SK-N-SH treated with all-trans-retinoic acid at 6 μM for 48 hours (cell line): ENCODE data around the gene CACNA1I.

Experiments
- ATAC-seq: fragments of 200-7000 bp; cut with Tn5 transposase; 3 replicates; pipeline ENCODE4 v1.9.1; 2020; ENCODE audit warnings: mild to moderate bottlenecking, moderate library complexity
- ARNTL ChIP-seq: fragments of 450-650 bp; formaldehyde crosslinking; IDR thresholded peaks from 2 replicates; pipeline ENCODE4 v1.5.0; 2020; ENCODE audit warnings: low read depth, mild to moderate bottlenecking, moderate library complexity, borderline replicate concordance
- BACH2 ChIP-seq: fragments of 250-450 bp; sonication (Bioruptor Pico); IDR thresholded peaks from 2 replicates; pipeline ENCODE4 v1.9.0; 2021; ENCODE audit warnings: mild to moderate bottlenecking, borderline replicate concordance
- CSDC2 ChIP-seq: fragments of 250-450 bp; sonication (Bioruptor Pico); IDR thresholded peaks from 2 replicates; pipeline ENCODE4 v1.5.0; 2020; ENCODE audit warnings: mild to moderate bottlenecking, moderate library complexity
- CSRNP3 ChIP-seq: fragments of 250-450 bp; sonication (Bioruptor Pico); IDR thresholded peaks from 2 replicates; pipeline ENCODE4 v1.5.1; 2021; ENCODE audit warnings: mild to moderate bottlenecking, moderate library complexity
- ESRRG ChIP-seq: fragments of 250-450 bp; sonication (Bioruptor Pico); IDR thresholded peaks from 2 replicates; pipeline ENCODE4 v1.6.1; 2021; ENCODE audit warnings: mild to moderate bottlenecking
- GLIS3 ChIP-seq: fragments of 250-450 bp; sonication (Bioruptor Pico); IDR thresholded peaks from 2 replicates; pipeline ENCODE4 v1.5.0; 2020; ENCODE audit warnings: mild to moderate bottlenecking, moderate library complexity
- ISL1 ChIP-seq: fragments of 250-450 bp; sonication (Bioruptor Pico); IDR thresholded peaks from 2 replicates; pipeline ENCODE4 v2.1.2; 2022; ENCODE audit warnings: mild to moderate bottlenecking, moderate library complexity
- OSR1 ChIP-seq: fragments of 250-450 bp; sonication (Bioruptor Pico); IDR thresholded peaks from 2 replicates; pipeline ENCODE4 v1.8.0; 2022; ENCODE audit warnings: moderate library complexity, mild to moderate bottlenecking, inconsistent platforms
- PATZ1 ChIP-seq: fragments of 250-450 bp; sonication (Bioruptor Pico); IDR thresholded peaks from 2 replicates; pipeline ENCODE4 v1.8.0; 2020; ENCODE audit warnings: mild to moderate bottlenecking, moderate library complexity, borderline replicate concordance
- POU6F1 ChIP-seq: fragments of 250-450 bp; sonication (Bioruptor Pico); IDR thresholded peaks from 2 replicates; pipeline ENCODE4 v1.8.0; 2021; ENCODE audit warnings: low read depth, mild to moderate bottlenecking, moderate library complexity, borderline replicate concordance
- PPARA ChIP-seq: fragments of 250-450 bp; sonication (Bioruptor Pico); IDR thresholded peaks from 2 replicates; pipeline ENCODE4 v1.5.0; 2020; ENCODE audit warnings: mild to moderate bottlenecking, borderline replicate concordance
- RARB ChIP-seq: fragments of 250-450 bp; sonication (Bioruptor Pico); IDR thresholded peaks from 2 replicates; pipeline ENCODE4 v1.8.0; 2021; ENCODE audit warnings: mild to moderate bottlenecking, moderate library complexity
- SNAI2 ChIP-seq: fragments of 250-450 bp; sonication (Bioruptor Pico); IDR thresholded peaks from 2 replicates; pipeline ENCODE4 v1.5.0; 2020; ENCODE audit warnings: mild to moderate bottlenecking, moderate library complexity
- TCF4 ChIP-seq: fragments of 250-450 bp; sonication (Bioruptor Pico); IDR thresholded peaks from 2 replicates; pipeline ENCODE4 v1.8.0; 2021; ENCODE audit warnings: mild to moderate bottlenecking, moderate library complexity, borderline replicate concordance
- TOX ChIP-seq: fragments of 250-450 bp; sonication (Bioruptor Pico); IDR thresholded peaks from 2 replicates; pipeline ENCODE4 v1.8.0; 2021; ENCODE audit warnings: mild to moderate bottlenecking, moderate library complexity, borderline replicate concordance
- TSHZ2 ChIP-seq: fragments of 250-450 bp; sonication (Bioruptor Pico); IDR thresholded peaks from 2 replicates; pipeline ENCODE4 v1.5.0; 2020; ENCODE audit warnings: mild to moderate bottlenecking, moderate library complexity
- ZC3H10 ChIP-seq: fragments of 250-450 bp; sonication (Bioruptor Pico); IDR thresholded peaks from 2 replicates; pipeline ENCODE4 v1.5.1; 2021; ENCODE audit warnings: mild to moderate bottlenecking, moderate library complexity
- ZFP3 ChIP-seq: fragments of 250-450 bp; sonication (Bioruptor Pico); IDR thresholded peaks from 2 replicates; pipeline ENCODE4 v1.5.0; 2020; ENCODE audit warnings: mild to moderate bottlenecking, moderate library complexity
- ZFP30 ChIP-seq: fragments of 450-650 bp; formaldehyde crosslinking; IDR thresholded peaks from 2 replicates; pipeline ENCODE4 v1.5.0; 2022; ENCODE audit warnings: mild to moderate bottlenecking, moderate library complexity
- ZNF565 ChIP-seq: fragments of 450-650 bp; formaldehyde crosslinking; conservative IDR thresholded peaks from 2 replicates; pipeline ENCODE4 v1.5.0; 2020; ENCODE audit warnings: low read depth, mild to moderate bottlenecking, moderate library complexity
- ZNF70 ChIP-seq: fragments of 450-650 bp; formaldehyde crosslinking; IDR thresholded peaks from 2 replicates; pipeline ENCODE4 v1.5.0; 2020; ENCODE audit warnings: mild to moderate bottlenecking, moderate library complexity
- ZNF8 ChIP-seq: fragments of 450-650 bp; formaldehyde crosslinking; IDR thresholded peaks from 2 replicates; pipeline ENCODE4 v1.5.0; 2020; ENCODE audit warnings: mild to moderate bottlenecking, moderate library complexity

Gene CACNA1I

GRCh38 chr22:39697790-39698430 lies 127.4 kb downstream of the CACNA1I start:
- ATAC-seq, result no peak
- TF ChIP-seq ZNF565 (CRISPR knock-in tag) (no peak), TSHZ2 (CRISPR knock-in tag) (no peak), ZNF8 (no peak), ISL1 (CRISPR knock-in tag) (no peak), GLIS3 (no peak), POU6F1 (no peak), TCF4 (no peak), PPARA (no peak), BACH2 (no peak), ZFP3 (CRISPR knock-in tag) (no peak), ESRRG (CRISPR knock-in tag) (no peak), CSRNP3 (CRISPR knock-in tag) (no peak), ZC3H10 (CRISPR knock-in tag) (no peak), PATZ1 (CRISPR knock-in tag) (no peak), RARB (CRISPR knock-in tag) (no peak), TOX (CRISPR knock-in tag) (no peak), OSR1 (CRISPR knock-in tag) (no peak), CSDC2 (CRISPR knock-in tag) (no peak), ZNF70 (no peak), SNAI2 (CRISPR knock-in tag) (no peak)

GRCh38 chr22:39699631-39700360 lies 129.2 kb downstream of the CACNA1I start:
- ATAC-seq, result no peak
- TF ChIP-seq ZC3H10 (CRISPR knock-in tag) (no peak), RARB (CRISPR knock-in tag) (no peak), PPARA (no peak), ISL1 (CRISPR knock-in tag) (no peak), ESRRG (CRISPR knock-in tag) (no peak)

GRCh38 chr22:39700565-39700964 lies 130.0 kb downstream of the CACNA1I start:
- ATAC-seq, result no peak
- TF ChIP-seq ZNF565 (CRISPR knock-in tag) (no peak), CSRNP3 (CRISPR knock-in tag) (no peak), ISL1 (CRISPR knock-in tag) (no peak), RARB (CRISPR knock-in tag) (no peak), PATZ1 (CRISPR knock-in tag) (no peak), SNAI2 (CRISPR knock-in tag) (no peak), OSR1 (CRISPR knock-in tag) (no peak), ZNF8 (no peak), TOX (CRISPR knock-in tag) (no peak), ZC3H10 (CRISPR knock-in tag) (no peak), ZFP3 (CRISPR knock-in tag) (no peak), CSDC2 (CRISPR knock-in tag) (no peak), ZNF70 (no peak), ARNTL (CRISPR knock-in tag) (no peak), GLIS3 (no peak), ZFP30 (CRISPR knock-in tag) (no peak), TCF4 (no peak)
